Breast epithelium (tissue), 3 donors: ENCODE data around the gene MAP6D1.

Source experiments
- CTCF ChIP-seq, 3 donors: fragments of 450-650 bp; IDR thresholded peaks; one replicate each; pipeline ENCODE4 v1.5.1; 2016 to 2017; ENCODE audit warnings: antibody characterized with exemption in 3 of 3, mild to moderate bottlenecking in 3 of 3, moderate library complexity in 3 of 3
- POLR2A ChIP-seq: fragments of 450-650 bp; IDR thresholded peaks from one replicate; pipeline ENCODE4 v1.6.1; 2016; ENCODE audit warnings: antibody characterized with exemption, mild to moderate bottlenecking, moderate library complexity
- POLR2AphosphoS5 ChIP-seq, 3 donors: sonication (generic); formaldehyde crosslinking; IDR thresholded peaks; one replicate each; pipeline ENCODE4 v1.6.1; 2017; ENCODE audit warnings: antibody characterized with exemption in 3 of 3

DNA sequence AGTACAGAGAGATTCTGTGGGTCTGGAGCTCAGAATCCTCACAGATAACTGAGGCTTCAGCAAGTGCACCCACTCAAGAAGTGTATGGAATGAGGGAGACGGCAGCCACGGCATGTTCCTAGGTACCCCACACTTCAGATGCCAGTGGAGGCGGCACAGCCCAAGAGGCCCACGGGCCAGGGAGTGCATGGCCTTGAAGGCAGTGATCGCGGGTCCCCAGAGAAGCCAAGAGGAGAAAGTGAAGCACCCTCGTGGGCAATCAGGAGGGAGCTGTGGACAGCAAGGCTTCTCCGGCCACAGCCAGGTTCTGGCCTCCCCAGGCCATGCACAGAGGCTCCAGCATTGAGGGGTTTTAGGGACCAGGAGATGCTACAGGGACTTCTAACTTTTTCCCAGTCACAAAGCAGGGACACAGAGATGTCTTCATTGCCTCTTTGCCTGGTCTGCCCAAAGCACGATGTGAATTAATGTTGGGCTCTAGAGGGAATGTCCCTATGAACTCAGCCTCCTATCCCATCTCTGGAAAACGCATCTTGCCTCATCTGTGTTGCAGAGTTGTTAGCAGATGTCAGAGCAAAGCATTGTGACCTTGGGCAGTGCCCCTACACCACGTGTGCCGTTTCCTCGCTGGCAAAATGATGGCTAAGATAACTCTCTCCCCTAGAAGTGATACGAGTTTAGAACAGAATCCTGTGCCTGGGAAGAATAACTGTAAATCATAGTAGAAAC is 2.6 kb upstream of the MAP6D1 start:
- TF ChIP-seq CTCF (IDR thresholded peaks at IDR 0.05): no peak
- no peak for TF ChIP-seq POLR2A
- TF ChIP-seq POLR2AphosphoS5 (IDR thresholded peaks at IDR 0.05): no peak
